T follicular helper cell (primary cell): ENCODE results near the gene SARM1.
A peak's percentile ranks its signal among the peaks of the same experiment; 100 is the strongest.
"Not testable (repeated sequence)": the region's sequence is repeated elsewhere in the genome, so short reads cannot be mapped to it uniquely, and the experiment has no call there.

ENCODE experiments used
- DNase-seq: peaks from one replicate; pipeline ENCODE4 v3.0.0-alpha.2; 2020; ENCODE audit warnings: low read depth
- total RNA-seq, 2 experiments: gene quantifications; one replicate each; lab custom pipeline; 2026; lab: John Stamatoyannopoulos, UW

SARM1 gene
- 40.0 to 72.5 reads per million in 2 experiments for total RNA-seq

DNA sequence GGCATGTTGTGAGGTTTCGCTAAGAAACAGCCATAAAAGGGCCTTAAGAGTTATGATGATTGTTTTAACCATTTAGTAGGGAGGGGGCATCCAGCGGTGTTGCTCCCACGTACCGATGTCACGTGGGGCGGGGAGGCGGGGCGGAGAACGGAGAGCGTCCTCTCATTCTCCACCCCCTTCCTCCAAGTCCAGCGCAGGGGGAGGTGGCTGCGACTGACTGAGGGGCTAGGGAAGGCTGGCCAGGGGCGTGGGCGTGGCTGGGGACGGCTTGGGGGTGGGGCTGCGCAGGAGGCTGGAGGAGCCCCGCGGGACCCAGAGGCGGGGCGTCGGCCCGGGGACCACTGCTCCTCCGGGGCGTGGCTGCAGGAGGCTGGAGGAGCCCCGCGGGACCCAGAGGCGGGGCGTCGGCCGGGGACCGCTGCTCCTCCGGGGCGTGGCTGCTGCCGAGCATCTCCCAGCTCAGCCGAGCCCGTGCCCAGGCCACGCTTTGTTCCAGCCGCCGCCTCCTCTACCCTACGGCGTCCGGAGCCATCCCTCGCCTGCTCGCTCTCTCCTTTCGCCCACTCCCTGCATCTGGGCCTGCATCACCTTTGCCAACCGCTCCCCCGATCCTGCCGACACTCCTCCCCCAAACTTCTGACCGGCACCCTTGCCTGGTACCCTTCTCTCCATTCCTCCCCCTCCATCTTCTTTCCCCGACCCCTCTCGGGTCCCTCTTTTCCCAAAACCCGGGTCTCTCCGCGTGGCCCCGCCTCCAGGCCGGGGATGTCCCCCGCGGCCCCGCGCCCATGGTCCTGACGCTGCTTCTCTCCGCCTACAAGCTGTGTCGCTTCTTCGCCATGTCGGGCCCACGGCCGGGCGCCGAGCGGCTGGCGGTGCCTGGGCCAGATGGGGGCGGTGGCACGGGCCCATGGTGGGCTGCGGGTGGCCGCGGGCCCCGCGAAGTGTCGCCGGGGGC, at the start of gene SARM1:
Gene SARM1 (plus strand): TSS at position 450 of the 958 bp plus-strand sequence. CDS start 339 bp downstream, at position 789.
- DNase-seq = peak; percentile 64

DNA sequence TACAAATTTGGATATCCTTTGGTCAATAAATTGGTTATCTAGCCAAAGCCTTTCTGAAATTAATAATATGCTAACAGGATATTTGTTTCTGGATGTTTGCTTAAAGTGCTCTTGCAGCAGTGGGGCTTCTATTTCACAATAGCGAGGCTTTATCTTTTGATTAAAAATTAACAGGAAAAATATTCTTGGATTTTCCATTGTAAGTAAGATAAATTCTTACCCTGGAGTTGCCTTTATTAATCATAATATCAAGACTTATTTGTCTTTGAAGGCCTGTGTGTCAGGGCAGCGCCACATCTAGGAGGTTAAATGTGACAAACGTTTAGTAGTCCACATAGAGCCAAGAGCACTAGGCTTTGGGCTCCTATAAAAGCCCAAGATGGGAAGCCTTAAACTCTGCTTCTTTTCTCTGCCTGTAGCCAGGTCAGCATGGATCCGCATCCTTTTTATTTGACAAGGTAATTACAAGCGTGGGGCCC, 47.2 kb upstream of the SARM1 start:
- no peak for DNase-seq

DNA sequence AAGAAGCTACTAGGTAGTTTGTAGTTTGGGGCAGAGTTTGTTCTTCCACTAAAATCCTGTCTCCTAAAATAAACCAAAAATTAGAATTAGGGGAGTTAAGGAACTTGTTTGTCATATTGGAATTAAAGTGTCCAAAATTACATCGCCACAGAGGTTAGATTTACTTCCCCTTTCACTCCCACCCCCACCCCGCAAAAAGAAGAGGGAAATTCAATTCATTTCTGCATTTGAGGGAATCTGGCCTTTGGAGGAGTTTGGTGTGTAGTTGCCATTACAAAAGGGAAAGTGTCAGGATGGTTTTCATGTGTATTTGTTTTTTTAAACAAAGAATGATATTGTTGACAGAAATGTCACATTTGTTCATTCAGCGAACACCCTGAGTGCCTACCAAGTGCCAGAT, 46.7 kb upstream of the SARM1 start:
- DNase-seq = no peak

DNA sequence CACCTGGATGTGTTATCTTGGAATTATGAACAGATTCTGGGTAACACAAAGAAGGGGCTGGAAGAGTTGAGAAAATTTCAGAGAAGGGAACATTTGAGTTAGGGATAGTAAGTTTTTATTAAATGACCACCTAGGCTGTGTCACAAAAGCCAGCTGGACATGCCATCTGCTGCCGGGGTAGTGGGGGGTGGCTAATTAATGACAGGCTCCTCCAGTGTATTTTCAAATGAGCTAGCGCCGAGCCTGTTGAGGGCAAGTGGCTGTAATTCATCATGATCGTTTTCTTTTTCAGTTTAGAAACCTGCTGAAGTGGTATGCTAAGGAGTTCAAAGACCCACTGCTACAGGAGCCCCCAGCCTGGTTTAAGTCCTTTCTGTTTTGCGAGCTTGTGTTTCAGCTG, 46.3 kb upstream of the SARM1 start:
- no peak for DNase-seq

DNA sequence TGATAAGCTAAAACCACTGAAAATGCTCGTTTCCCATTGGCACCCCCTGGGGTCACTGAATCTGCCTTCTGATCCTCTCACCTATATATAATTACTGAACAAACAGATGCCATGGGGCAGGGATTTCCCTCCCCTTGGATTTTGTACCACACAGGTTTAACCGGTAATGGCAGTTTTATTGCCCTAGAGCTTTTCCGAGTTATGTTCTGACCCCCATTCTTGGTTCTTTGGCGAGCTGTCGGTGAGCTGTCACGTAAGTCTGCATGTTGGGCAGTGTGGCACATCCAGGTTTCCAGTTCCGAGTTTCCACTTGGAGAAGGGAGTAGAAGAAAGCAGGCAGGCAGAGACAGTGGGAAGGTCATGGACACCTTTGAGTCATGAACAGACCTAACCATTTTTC, 45.4 kb upstream of the SARM1 start:
- DNase-seq = no peak

DNA sequence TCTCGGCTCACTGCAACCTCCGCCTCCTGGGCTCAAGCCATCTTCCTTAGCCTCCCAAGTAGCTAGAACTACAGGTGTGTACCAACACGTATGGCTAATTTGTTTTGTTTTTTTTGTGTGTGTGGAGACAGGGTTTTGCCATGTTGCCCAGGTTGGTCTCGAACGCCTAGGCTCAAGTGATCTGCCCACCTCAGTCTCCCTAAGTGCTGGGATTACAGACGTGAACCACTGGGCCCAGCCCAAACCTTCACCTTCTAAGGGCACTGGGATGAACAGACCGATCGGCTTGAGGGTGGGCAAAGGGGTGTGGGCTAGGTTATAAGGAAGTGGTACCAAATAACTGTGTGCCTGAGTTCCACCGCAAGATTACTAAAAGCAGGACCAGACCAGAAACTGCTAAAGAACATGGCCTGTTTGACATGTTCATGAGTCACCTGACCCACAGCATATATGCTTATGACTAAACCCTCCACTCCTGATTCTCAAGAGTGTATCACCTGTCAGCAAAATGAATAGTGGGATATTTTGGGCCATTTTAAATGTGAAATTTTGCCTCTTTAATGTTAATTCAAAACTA, 44.4 kb upstream of the SARM1 start:
- no peak for DNase-seq

DNA sequence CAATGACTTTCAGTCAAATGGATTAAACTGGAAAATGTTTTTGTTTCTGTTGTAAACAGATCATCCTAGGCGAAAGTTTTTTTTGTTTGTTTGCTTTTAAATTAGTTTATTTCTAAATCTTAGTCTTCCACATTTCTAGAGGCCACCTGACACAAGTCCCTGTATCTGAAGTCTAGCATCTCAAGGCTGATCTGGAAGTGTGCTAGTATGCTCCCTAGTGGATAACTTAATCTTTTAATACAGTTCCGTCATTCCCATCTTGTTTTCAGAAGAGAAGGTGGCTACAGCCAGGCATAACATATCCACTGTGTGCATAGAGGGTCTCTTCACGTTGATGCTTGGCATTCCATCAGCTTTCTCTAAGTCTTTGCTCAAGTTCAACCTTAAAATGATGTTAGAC, 43.8 kb upstream of the SARM1 start:
- no peak for DNase-seq

DNA sequence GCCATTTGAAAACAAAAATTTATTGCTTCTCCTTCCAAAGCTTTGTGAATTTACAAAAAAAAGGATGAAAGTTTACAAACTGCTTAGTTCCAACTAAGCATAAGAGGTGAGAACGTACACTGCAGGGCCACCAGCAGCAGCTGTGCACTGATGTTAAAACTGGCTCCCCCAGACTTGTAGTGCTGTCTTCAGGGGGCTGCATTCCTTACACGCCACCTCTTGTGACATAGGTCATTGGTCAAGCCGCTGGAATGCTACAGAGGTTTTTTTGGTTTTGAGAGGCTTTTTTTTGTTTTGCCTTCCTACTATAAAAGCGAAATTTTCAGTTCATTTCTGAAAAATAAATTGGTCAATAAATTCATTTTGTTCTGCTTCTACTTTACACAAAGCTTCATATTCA, 43.2 kb upstream of the SARM1 start:
- DNase-seq = no peak

DNA sequence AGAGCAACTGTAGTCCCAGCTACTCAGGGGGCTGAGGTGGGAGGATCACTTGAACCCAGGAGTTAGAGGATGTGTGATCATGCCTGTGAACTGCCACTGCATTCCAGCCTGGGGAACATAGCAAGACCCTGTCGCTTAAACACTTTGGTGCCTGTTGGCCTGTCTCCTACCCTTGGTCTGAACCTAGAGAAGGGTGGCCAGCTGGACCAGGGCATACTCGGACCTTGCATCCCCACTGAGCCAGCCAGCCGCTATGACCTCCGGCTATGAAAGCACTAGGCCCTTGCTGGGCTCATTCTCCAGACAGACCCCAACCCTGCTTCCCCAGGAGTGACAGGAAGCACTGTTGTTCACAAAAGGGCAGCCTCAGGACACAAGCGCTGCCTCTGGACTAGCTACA, 40.8 kb upstream of the SARM1 start:
- DNase-seq = no peak

DNA sequence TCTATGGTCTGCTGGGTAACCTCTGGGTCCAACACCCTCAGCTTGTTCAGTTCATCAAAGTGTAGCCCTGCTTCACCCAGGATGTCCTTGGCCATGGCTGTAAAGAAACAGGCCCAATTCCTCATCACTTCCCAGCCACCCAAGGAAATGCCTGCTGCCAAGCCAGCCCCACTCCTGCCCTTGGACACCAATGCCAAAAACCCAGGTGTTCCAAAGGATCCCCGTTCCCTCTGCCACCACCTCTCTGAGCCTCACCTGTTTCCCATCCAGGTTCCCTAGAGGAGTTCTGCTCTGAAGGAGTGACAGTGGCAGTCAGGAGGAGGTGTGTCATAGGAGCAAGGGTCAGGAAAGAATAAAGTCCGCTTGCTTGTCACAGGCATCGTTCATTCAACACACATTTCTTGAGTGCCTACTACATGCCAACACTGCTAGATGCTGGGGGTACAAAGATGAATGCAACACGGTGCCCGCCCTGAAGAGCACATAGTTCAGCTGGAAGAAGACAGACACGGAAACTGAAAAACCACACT, 39.5 kb upstream of the SARM1 start:
- DNase-seq = no peak

DNA sequence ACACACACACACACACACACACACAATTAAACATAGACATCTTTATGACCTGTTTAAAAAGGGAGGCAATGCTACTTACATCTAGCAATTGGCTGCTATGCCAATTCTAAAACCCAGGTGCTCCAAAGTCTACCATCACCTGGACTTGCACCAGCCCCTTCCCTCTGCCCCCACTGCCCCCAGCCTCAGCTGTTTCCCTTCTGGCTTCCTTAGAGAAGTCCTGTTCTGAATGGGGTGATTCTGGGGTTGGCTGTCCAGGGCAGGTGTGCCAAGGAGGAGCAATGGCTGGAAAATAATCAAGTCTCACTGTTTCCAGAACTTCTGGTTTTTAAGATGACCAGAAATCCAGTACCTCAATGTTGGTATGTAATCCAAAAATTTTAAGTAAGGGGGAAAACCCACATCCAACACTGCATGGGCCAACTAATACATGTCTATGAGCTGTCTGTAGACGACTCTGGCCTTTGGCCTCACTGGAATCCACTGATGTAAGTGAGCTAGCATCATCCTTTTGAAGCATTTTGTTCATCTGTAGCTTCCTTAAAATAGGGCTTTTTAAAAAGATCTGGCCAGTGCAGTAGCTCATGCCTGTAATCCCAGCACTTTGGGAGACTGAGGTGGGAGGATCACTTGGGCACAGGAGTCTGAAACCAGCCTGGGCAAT, 38.3 kb upstream of the SARM1 start:
- no peak for DNase-seq

DNA sequence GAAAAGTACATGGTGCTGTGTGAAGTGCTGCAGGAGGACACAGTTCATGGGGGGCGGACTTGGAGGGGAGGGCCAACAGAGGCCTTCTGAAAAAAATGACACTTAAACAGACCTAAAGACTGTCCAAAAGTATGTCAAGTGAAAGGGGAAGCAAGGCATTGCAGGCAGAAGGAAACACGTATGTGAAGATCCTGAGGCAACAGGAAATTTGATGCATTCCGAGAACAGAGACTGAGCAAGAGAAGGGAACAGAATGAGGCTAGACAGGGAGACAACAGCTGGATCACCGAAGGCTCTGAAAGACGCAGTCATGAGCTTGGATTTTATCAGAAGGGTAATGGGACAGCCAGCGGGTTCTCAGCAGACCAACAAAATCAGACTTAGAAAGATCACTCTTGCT, 37.3 kb upstream of the SARM1 start:
- no peak for DNase-seq

DNA sequence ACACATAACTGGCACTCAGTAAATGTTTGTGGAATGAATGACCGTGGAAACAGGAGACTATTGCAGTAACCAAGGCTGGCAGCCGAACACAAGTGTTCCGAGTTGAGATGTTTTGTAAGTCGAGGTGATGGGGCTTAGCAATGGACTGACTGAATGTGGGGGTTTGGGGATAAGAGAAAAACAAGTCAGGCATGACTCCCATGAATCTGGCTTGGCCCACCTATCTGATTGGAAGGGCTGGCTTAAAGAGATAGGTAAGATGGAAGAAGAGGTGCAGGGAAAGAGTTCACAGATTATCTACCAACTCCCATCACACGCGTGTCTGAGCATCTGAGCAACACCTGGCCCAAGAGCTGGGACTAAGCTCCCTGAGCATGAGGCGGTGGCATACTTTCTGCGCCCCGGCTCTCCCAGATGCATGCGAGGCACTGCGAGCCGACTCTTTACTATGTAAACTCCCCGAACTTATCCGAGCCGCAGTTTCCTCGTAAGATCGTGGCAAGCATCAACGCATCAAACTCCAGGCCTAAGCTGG, 36.8 kb upstream of the SARM1 start:
- DNase-seq = no peak

DNA sequence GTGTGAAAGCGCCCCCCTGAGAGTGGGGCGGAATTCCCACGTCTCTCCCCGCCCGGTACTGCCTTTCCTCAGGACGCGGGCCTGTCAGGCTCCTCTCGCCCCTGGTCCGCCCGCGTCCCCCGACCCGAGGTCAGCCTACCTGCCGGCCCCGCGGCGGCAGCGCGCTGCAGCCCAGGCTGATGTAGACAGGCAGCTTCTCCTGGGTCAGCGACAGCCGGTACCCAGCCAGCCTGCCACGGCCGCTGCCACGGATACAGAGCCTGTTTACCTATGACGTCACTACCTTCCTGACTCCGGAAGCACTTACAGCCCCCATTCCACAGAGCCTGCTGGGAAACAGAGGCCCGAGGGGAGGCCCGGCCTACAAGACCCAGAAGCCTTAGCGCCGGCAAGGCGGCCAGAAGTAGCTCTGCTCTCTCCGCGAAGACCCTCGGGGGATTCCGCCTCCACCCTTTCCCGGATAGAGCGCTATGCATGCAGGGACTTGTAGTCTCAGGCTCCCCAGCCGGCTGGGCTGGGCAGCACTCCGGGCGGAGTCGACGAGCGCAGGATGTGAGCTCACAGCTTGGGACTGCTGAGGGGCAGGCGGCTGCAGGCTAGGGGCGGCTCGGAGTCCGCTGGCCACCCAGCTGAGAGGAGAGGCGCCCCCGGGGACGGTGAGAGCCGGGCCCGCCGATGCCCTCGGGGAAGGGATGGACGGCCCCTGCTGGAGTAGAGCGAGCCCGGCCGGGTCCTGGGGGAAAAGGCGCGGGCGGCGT, 36.1 kb upstream of the SARM1 start, which contains the start of the genes IFT20 and TNFAIP1:
Gene IFT20 (minus strand): TSS at position 272 of the 758 bp plus-strand sequence. CDS start 3,487 bp downstream, outside the sequence.
Gene TNFAIP1 (plus strand): TSS at position 561 of the 758 bp plus-strand sequence. CDS start 3,761 bp downstream, outside the sequence.
- DNase-seq = peak; percentile 97

DNA sequence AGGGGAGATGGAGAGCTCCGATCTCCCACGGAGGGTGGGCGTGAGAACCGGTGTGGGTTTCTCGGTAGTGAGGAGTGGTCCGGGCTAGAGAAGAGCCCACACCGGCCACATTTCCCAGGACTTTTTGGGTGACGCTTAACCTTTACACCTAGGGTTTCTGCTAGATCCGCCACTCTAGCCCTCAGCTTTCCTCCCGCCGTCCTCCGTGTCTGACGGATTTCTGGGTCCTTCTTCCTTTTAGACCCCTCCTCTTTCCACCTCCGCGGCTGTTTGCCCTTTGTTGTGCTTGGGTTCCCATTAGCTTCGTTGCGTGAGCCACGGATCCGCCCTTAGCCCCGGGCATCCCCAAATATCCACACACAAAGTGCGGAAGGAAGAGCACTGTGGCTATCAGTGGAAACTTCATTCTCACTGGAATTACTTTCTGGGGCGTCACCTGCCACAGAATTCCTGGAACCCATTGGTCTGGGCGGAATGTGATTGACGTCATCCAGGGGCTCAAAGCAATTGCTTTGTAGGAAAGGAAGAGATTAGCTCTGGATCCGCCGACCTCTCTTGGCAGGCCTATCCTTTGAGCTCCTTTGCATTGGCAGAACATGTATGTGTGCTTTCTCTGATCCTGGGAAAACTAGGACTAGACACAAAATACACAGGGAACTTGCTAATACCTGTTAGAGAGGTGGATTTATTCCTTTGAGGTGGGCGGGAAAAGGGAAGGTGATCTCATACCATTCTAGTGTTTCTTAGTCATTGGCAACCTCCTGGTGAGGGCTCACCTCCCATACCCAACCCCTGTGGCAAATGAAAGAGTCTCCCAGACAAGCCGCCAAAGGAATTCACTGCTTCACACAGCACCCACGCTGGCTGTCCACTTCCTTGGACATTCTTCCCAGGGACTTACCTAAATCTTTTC, 35.3 kb upstream of the SARM1 start:
- peak; percentile 9 for DNase-seq

DNA sequence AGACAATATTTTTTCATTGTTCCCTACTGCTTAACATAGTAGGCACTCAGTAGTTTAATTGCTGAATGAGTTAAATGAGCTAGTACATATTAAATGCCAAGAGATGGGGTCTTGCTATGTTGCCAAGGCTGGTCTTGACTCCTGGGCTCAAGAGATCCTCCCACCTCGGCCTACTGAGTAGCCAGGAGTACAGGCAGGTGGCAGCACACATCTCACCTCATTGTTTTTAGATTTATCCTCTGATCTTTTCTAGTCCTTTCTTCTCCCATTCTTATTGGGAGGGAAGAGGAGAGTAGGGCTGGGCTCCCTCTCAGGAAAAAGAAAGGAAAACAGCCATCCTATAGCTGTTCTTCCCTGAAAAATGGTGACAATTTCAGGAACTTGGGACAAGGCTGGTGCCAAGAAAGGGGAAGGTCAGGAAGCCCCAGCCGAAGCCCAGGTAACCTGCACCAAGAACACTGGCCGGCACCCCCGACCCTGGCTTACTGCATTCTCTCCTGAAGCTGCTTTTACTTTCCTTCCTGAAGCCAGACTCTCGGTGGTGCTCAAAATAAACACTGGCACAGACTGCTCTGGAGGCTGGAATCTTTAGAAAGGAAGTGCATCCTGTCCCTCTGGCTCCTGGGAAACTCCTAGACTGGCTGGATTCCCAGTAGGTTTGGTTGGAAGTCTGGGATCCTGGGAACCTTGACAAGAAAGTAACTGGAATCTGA, 33.3 kb upstream of the SARM1 start:
- DNase-seq = no peak

DNA sequence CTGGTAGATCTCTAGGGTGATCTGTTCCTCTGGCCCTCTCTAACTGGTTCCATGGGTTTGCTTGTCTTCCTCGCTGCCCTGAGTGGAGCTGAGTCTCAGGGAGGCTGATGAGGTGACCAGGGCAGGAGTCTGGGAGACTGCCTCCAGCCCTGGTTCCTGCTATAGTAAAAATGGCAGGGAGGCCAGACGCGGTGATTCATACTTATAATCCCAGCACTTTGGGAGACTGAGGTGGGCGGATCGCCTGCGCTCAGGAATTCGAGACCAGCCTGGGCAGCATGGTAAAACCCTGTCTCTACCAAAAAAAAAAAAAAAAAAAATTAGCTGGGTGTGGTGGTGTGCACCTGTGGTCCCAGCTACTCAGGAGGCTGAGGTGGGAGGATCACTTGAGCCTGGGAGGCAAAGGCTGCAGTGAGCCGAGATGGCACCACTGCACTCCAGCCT, 32.7 kb upstream of the SARM1 start:
- not testable (repeated sequence) for DNase-seq

DNA sequence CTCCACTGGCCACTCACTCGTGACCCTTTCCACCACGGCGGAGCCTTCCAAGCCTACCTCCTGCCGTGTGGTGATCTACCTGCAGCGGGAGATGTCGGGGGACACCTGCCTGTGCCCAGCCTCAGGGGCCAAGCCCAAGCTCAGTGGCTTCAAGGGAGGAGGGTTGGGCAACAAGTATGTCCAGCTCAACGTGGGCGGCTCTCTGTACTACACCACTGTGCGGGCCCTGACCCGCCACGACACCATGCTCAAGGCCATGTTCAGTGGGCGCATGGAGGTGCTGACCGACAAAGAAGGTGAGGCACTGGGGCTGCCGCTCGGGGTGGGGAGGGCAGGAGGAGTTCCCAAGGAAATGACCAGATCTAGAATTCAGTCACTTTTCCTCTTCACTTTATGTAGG, 32.1 kb upstream of the SARM1 start:
- DNase-seq = no peak

DNA sequence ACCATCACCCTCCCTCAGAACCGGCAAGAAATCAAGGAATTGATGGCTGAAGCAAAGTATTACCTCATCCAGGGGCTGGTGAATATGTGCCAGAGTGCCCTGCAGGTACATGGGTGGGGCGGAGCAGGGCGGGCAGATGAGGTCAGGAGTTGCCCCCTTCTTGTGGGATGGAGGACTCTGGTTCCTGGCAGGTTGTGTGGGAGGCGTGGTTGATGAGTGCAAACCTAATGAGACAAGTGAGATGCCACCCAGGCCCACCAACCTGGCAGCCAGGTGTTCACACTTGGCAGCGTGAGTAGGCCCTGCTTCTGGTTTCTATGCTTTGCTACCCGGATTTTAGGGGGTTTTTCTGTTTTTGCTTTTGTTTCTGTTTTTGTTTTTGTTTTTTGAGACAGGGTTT, 31.1 kb upstream of the SARM1 start:
- DNase-seq = no peak
